Measurements from ENCODE around the gene LYPLA2.

DNA sequence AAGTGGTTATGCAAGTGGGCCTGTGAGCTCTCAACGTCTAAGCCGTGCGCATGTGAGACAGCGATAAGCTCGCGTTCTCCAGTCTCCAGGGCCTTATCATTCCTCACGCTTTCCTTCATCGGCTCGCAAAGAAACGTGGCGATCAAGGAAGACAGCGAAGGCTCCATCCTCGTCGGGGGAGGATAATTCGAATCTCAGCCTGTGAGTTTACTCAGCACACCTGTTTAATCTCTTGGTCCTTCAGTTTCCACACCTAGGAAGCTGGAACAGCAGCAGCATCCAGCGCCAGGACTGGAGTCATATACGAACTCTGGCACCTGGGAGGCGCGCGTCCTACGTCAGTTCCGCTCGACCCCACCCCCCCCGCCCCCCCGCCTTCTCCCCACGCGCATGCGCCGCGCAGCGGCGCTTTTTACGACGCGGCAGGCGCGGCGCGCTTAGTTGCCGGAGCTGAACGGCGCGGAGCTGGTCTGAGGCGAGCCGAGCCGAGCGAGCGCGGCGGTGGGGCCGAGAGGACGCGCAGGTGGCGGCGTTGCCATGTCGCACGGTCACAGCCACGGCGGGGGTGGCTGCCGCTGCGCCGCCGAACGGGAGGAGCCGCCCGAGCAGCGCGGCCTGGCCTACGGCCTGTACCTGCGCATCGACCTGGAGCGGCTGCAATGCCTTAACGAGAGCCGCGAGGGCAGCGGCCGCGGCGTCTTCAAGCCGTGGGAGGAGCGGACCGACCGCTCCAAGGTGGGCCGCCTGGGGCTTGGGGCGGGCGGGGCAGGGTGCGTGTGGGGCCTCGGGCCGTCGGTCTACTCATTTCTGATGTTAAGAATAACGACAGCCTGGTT is 12.7 kb upstream of the LYPLA2 start, which contains the start of gene PITHD1:
- TF ChIP-seq TAF1 (IDR thresholded peaks at IDR 0.05; ENCODE audit: low read depth, low read length) (peak; percentile 62), SPI1 (IDR thresholded peaks at IDR 0.05; ENCODE audit: low read depth, low read length) (no peak), POLR2AphosphoS5 (IDR thresholded peaks at IDR 0.05; ENCODE audit: low read depth, low read length) (peak; percentile 81), POLR2A (IDR thresholded peaks at IDR 0.05; ENCODE audit: low read depth, low read length) (peak; percentile 69), PAX5 (IDR thresholded peaks at IDR 0.05; ENCODE audit: insufficient read depth, low read length, severe bottlenecking) (peak; percentile 75)
